Left ventricle myocardium inferior (tissue), 1 donor: ENCODE measurements around the gene GAA. TPM values are rescaled to one million over a fixed set of nuclear protein-coding genes. Genes with fewer than 3 reads are reported as not detected.

Experiments used
- DNase-seq: peaks from one replicate; pipeline ENCODE4 v3.0.0-alpha.2; 2020
- H3K27ac ChIP-seq: fragments of 200-600 bp; replicated peaks from 2 replicates; pipeline ENCODE4 v1.8.0; 2021
- H3K27me3 ChIP-seq: fragments of 200-600 bp; 2 replicates; pipeline ENCODE4 v1.8.0; 2021; ENCODE audit warnings: low read depth
- H3K36me3 ChIP-seq: fragments of 200-600 bp; 2 replicates; pipeline ENCODE4 v1.8.0; 2021
- H3K4me1 ChIP-seq: fragments of 200-600 bp; 2 replicates; pipeline ENCODE4 v1.8.0; 2021
- H3K4me3 ChIP-seq: fragments of 200-600 bp; 2 replicates; pipeline ENCODE4 v1.8.0; 2021; ENCODE audit warnings: mild to moderate bottlenecking, moderate library complexity
- H3K9me3 ChIP-seq: fragments of 200-600 bp; replicated peaks from 2 replicates; pipeline ENCODE4 v1.8.0; 2021
- CTCF ChIP-seq: fragments of 200-600 bp; IDR thresholded peaks from 2 replicates; pipeline ENCODE4 v1.8.0; 2021; ENCODE audit warnings: antibody characterized with exemption, mild to moderate bottlenecking, borderline replicate concordance
- intact Hi-C: fragments of 100-400 bp; cut with micrococcal nuclease; formaldehyde crosslinking; loops from one replicate; pipeline ENCODE4 v1.11.0; 2022
- total RNA-seq: library from RNA; stranded (reverse); fragmentation: NEBNext Ultra II Directional; extraction: Animal tissue kit (Norgen Biotek cat#: 25700); gene quantifications from one replicate; pipeline ENCODE4 v1.2.1, GENCODE V29; 2021
- donor health status: DM: no; HTN: yes; CAD: no; lungs with severe emphysema.

The GAA gene
- total RNA-seq, 1 donor from 2014 or later: 44.4 TPM

DNA sequence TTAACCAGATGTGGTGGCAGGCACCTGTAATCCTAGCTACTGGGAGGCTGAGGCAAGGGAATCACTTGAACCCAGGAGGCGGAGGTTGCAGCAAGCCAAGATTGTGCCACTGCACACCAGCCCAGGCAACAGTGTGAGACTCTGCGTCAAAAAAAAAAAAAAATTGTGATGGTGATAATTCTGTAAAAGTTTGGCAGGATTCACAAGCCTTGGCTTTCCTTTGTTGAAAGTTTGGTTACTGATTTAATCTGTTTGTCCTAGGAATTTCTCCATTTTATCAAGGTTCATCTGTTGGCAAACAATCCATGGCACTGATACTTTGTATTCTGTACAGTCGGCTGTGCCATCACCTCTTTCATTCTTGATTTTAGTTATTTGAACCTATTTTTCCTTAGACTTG, 29.6 kb downstream of the GAA start:
- H3K4me3 ChIP-seq: no peak overlapping the region
- no peaks in the 10 kb centered on the region for H3K4me1 ChIP-seq
- H3K27me3 ChIP-seq: no peaks in the 10 kb centered on the region
- H3K36me3 ChIP-seq: peaks cover 31% of the 10 kb centered on the region
- no peak for TF ChIP-seq CTCF
- intact Hi-C loops: no loop called here
- no peaks in the 10 kb centered on the region for H3K9me3 ChIP-seq
- no peak for DNase-seq
- H3K27ac ChIP-seq: no peak overlapping the region

- Histone ChIP-seq H3K36me3 (peaks cover 52% of the 10 kb centered on the region), H3K27ac (no peak overlapping the region), H3K4me1 (no peaks in the 10 kb centered on the region), H3K4me3 (no peak overlapping the region), H3K9me3 (no peaks in the 10 kb centered on the region), H3K27me3 (no peaks in the 10 kb centered on the region)
- no peak for DNase-seq
- no peak for TF ChIP-seq CTCF
- intact Hi-C loops: no loop called here
These were observed 31.7 kb downstream of the GAA start for GRCh38 chr17:80132906-80133625.

- no peaks in the 10 kb centered on the region for H3K9me3 ChIP-seq
- intact Hi-C loops: no loop called here
- H3K36me3 ChIP-seq: peaks cover 57% of the 10 kb centered on the region
- no peak overlapping the region for H3K27ac ChIP-seq
- H3K4me1 ChIP-seq: no peaks in the 10 kb centered on the region
- H3K4me3 ChIP-seq: no peak overlapping the region
- H3K27me3 ChIP-seq: no peaks in the 10 kb centered on the region
- no peak for DNase-seq
- no peak for TF ChIP-seq CTCF
These were observed 32.2 kb downstream of the GAA start for GRCh38 chr17:80133626-80133970.

DNA sequence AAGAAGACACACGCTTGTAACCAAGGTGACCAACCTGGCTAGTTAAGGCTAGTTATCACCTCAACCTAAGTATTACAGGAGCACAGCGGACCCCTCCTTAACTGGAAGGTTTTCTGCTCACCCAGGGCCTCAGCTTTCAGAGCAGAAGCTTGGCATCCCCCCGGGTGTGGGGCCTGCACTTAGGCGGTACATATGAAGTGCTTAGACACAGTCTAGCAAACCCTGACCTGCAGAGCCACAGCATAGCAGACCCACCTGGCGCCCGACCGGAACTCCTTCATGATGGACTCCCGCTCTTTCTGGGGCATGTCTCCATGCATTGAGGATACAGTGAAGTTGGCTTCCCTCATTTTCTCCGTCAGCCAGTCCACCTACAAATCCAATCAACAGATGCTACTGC, 35.8 kb downstream of the GAA start:
- Histone ChIP-seq H3K4me3 (no peak overlapping the region), H3K27ac (no peak overlapping the region), H3K9me3 (no peaks in the 10 kb centered on the region), H3K27me3 (no peaks in the 10 kb centered on the region), H3K4me1 (no peaks in the 10 kb centered on the region), H3K36me3 (peaks cover 91% of the 10 kb centered on the region)
- intact Hi-C loops: no loop called here
- TF ChIP-seq CTCF: no peak
- no peak for DNase-seq

- H3K36me3 ChIP-seq: peaks cover 99% of the 10 kb centered on the region
- no peaks in the 10 kb centered on the region for H3K27me3 ChIP-seq
- no peak for DNase-seq
- H3K4me1 ChIP-seq: peaks cover under 1% of the 10 kb centered on the region
- H3K4me3 ChIP-seq: no peak overlapping the region
- no peak overlapping the region for H3K27ac ChIP-seq
- H3K9me3 ChIP-seq: no peaks in the 10 kb centered on the region
- intact Hi-C loops: no loop called here
- TF ChIP-seq CTCF: no peak
These were observed 37.6 kb downstream of the GAA start for GRCh38 chr17:80138856-80139426.
